ENCODE data around the gene NEXN. TPM values are rescaled to one million over a fixed set of nuclear protein-coding genes. Genes with fewer than 3 reads are reported as not detected.

NEXN gene
- total RNA-seq, 1 experiment from 2014 or later = 1.4 TPM

DNA sequence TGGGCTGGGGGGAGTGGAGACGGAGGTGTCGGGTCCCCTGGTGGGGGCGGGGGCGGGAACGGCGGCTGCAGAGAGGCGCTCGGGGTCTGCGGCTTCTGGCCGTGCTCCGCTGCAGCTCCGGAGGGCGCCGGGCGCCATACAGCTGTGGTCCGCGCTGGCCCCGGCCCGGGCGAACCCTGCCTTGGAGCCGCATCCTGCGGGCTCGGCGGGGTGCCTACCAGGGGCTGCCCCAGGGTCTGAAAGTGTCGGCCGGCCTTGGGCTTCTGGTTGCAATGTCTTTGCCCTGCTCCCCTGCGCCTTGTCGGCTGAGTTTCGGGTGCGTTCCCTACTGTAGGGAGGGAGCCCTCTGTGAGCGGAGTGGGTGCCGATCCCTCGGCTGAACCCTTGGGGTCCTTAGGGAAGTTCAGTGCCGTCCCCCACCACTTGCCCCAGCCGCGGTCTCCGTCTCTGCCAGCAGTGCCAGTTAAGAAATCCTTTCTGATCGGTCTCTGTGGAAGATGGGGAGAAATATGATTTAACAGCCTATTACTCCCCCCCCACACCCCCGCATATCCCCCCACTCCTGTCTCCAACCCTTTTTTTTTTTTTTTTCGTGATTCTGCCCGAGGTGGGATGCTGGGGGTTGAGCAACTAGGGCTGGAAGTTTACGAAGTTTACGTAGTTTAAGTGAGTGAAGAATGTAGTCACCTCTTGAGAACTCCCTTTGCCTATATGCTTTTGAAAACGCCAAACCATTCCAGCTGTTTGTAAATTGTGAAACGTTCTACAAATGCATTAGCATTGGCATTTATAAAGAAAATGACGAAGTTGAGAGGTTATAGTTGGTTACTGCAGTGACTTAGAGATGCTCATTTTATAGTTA lies 588 bp downstream of the NEXN start:
- DNase-seq (ENCODE audit: low spot score) (peak; percentile 75), ATAC-seq (peak; percentile 82)
- no peaks in the 10 kb centered on the region for H3K9me3 Mint-ChIP-seq
- ChIA-PET CTCF (interaction anchor here (1.4 to 1.7 kb wide), 3 partner anchors 11 to 91 kb away, joined by 3 to 10 read pairs (median 4); no protein-coding TSS in a partner anchor), POLR2A (interaction anchor here (1.3 to 1.4 kb wide), 2 partner anchors 90 to 109 kb away, joined by 7 to 8 read pairs; partner anchors contain the start of genes FUBP1 and MIGA1)
- peaks cover 12% of the 10 kb centered on the region for H3K4me1 Mint-ChIP-seq
- H3K36me3 Mint-ChIP-seq = no peaks in the 10 kb centered on the region; the same call in 1 of the 2 replicates
- peak overlapping the region; percentile 91 for H3K4me3 Mint-ChIP-seq
- TF ChIP-seq NFE2L1 (CRISPR knock-in tag; IDR thresholded peaks at IDR 0.05) (0 out of 2 replicates have a peak, but pooled peaks have one; percentile 18), IRF2 (CRISPR knock-in tag; IDR thresholded peaks at IDR 0.05; ENCODE audit: borderline replicate concordance, low read depth) (no peak), ZNF317 (CRISPR knock-in tag; IDR thresholded peaks at IDR 0.05; ENCODE audit: borderline replicate concordance, low read depth) (peak; percentile 74), ZNF423 (CRISPR knock-in tag; IDR thresholded peaks at IDR 0.05) (peak; percentile 55; the same call in 1 of the 2 replicates), FOXP1 (CRISPR knock-in tag; IDR thresholded peaks at IDR 0.05; ENCODE audit: borderline replicate concordance) (no peak), GRHL2 (CRISPR knock-in tag; IDR thresholded peaks at IDR 0.05; ENCODE audit: insufficient replicate concordance, severe bottlenecking) (no peak), ETV6 (CRISPR knock-in tag; IDR thresholded peaks at IDR 0.05) (no peak), EMX1 (CRISPR knock-in tag; IDR thresholded peaks at IDR 0.05) (no peak), ZNF671 (CRISPR knock-in tag; IDR thresholded peaks at IDR 0.05) (no peak), ZNF219 (CRISPR knock-in tag; IDR thresholded peaks at IDR 0.05; ENCODE audit: borderline replicate concordance) (0 out of 2 replicates have a peak, but pooled peaks have one; percentile 41)
- TF ChIP-seq, protein P1, sequence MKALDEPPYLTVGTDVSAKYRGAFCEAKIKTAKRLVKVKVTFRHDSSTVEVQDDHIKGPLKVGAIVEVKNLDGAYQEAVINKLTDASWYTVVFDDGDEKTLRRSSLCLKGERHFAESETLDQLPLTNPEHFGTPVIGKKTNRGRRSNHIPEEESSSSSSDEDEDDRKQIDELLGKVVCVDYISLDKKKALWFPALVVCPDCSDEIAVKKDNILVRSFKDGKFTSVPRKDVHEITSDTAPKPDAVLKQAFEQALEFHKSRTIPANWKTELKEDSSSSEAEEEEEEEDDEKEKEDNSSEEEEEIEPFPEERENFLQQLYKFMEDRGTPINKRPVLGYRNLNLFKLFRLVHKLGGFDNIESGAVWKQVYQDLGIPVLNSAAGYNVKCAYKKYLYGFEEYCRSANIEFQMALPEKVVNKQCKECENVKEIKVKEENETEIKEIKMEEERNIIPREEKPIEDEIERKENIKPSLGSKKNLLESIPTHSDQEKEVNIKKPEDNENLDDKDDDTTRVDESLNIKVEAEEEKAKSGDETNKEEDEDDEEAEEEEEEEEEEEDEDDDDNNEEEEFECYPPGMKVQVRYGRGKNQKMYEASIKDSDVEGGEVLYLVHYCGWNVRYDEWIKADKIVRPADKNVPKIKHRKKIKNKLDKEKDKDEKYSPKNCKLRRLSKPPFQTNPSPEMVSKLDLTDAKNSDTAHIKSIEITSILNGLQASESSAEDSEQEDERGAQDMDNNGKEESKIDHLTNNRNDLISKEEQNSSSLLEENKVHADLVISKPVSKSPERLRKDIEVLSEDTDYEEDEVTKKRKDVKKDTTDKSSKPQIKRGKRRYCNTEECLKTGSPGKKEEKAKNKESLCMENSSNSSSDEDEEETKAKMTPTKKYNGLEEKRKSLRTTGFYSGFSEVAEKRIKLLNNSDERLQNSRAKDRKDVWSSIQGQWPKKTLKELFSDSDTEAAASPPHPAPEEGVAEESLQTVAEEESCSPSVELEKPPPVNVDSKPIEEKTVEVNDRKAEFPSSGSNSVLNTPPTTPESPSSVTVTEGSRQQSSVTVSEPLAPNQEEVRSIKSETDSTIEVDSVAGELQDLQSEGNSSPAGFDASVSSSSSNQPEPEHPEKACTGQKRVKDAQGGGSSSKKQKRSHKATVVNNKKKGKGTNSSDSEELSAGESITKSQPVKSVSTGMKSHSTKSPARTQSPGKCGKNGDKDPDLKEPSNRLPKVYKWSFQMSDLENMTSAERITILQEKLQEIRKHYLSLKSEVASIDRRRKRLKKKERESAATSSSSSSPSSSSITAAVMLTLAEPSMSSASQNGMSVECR (CRISPR knock-in tag; IDR thresholded peaks at IDR 0.05; ENCODE audit: borderline replicate concordance) = 0 out of 2 replicates have a peak, but pooled peaks have one; percentile 7
- TF ChIP-seq, protein P2, sequence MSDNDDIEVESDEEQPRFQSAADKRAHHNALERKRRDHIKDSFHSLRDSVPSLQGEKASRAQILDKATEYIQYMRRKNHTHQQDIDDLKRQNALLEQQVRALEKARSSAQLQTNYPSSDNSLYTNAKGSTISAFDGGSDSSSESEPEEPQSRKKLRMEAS (CRISPR knock-in tag; IDR thresholded peaks at IDR 0.05) = no peak
- TF ChIP-seq, protein P3, sequence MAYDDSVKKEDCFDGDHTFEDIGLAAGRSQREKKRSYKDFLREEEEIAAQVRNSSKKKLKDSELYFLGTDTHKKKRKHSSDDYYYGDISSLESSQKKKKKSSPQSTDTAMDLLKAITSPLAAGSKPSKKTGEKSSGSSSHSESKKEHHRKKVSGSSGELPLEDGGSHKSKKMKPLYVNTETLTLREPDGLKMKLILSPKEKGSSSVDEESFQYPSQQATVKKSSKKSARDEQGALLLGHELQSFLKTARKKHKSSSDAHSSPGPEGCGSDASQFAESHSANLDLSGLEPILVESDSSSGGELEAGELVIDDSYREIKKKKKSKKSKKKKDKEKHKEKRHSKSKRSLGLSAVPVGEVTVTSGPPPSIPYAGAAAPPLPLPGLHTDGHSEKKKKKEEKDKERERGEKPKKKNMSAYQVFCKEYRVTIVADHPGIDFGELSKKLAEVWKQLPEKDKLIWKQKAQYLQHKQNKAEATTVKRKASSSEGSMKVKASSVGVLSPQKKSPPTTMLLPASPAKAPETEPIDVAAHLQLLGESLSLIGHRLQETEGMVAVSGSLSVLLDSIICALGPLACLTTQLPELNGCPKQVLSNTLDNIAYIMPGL (CRISPR knock-in tag; IDR thresholded peaks at IDR 0.05) = 0 out of 2 replicates have a peak, but pooled peaks have one; percentile 25
- H3K27me3 Mint-ChIP-seq (ENCODE audit: low read depth) = peaks cover 2% of the 10 kb centered on the region; the same call in 1 of the 2 replicates
- peak overlapping the region; percentile 87 for H3K27ac Mint-ChIP-seq

DNA sequence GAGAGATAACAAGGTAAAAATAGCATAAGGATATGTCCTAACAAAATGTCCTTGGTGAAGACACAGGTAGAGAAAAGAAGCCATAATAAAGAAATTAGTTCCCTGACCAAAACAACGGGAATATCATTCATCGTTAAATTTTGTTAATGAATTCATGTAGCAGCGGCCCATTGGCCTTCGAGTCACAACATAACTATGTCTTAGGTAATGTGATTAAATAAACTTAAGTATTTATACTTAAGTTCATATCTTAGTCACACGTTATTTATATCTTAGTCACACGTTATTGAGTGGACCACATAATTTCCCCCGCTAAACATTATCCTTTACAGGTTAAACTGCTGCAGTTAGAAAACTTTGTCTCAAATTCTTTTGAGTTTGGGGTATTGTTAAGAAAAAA lies 1.2 kb downstream of the NEXN start:
- ChIA-PET CTCF (no interaction called here), POLR2A (interaction anchor here (1.4 kb wide), 1 partner anchor 89 kb away, joined by 7 read pairs; the partner anchor contains the start of gene FUBP1)
- ATAC-seq (no peak), DNase-seq (ENCODE audit: low spot score) (no peak)
- peaks cover 2% of the 10 kb centered on the region; the same call in 1 of the 2 replicates for H3K27me3 Mint-ChIP-seq (ENCODE audit: low read depth)
- H3K36me3 Mint-ChIP-seq = no peaks in the 10 kb centered on the region
- no peaks in the 10 kb centered on the region for H3K9me3 Mint-ChIP-seq
- peaks cover 12% of the 10 kb centered on the region for H3K4me1 Mint-ChIP-seq
- H3K4me3 Mint-ChIP-seq = peak overlapping the region; percentile 91
- peak overlapping the region; percentile 29 for H3K27ac Mint-ChIP-seq
- no peak for TF ChIP-seq ZNF396 (CRISPR knock-in tag; IDR thresholded peaks at IDR 0.05; ENCODE audit: borderline replicate concordance)
- TF ChIP-seq, protein P4, sequence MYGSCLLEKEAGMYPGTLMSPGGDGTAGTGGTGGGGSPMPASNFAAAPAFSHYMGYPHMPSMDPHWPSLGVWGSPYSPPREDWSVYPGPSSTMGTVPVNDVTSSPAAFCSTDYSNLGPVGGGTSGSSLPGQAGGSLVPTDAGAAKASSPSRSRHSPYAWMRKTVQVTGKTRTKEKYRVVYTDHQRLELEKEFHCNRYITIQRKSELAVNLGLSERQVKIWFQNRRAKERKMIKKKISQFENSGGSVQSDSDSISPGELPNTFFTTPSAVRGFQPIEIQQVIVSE (CRISPR knock-in tag; IDR thresholded peaks at IDR 0.05; ENCODE audit: borderline replicate concordance) = no peak
- TF ChIP-seq, protein P1 (CRISPR knock-in tag; IDR thresholded peaks at IDR 0.05; ENCODE audit: borderline replicate concordance) = no peak
- TF ChIP-seq, protein P5, sequence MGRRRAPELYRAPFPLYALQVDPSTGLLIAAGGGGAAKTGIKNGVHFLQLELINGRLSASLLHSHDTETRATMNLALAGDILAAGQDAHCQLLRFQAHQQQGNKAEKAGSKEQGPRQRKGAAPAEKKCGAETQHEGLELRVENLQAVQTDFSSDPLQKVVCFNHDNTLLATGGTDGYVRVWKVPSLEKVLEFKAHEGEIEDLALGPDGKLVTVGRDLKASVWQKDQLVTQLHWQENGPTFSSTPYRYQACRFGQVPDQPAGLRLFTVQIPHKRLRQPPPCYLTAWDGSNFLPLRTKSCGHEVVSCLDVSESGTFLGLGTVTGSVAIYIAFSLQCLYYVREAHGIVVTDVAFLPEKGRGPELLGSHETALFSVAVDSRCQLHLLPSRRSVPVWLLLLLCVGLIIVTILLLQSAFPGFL (CRISPR knock-in tag; IDR thresholded peaks at IDR 0.05; ENCODE audit: borderline replicate concordance) = no peak
- no peak for TF ChIP-seq SMAD4 (CRISPR knock-in tag; IDR thresholded peaks at IDR 0.05)
- TF ChIP-seq, protein P6, sequence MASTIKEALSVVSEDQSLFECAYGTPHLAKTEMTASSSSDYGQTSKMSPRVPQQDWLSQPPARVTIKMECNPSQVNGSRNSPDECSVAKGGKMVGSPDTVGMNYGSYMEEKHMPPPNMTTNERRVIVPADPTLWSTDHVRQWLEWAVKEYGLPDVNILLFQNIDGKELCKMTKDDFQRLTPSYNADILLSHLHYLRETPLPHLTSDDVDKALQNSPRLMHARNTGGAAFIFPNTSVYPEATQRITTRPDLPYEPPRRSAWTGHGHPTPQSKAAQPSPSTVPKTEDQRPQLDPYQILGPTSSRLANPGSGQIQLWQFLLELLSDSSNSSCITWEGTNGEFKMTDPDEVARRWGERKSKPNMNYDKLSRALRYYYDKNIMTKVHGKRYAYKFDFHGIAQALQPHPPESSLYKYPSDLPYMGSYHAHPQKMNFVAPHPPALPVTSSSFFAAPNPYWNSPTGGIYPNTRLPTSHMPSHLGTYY (CRISPR knock-in tag; IDR thresholded peaks at IDR 0.05) = no peak
